Motor neuron (in vitro differentiated cells): ENCODE data around the gene LRP2BP. TPM values are rescaled to one million over a fixed set of nuclear protein-coding genes. Genes with fewer than 3 reads are reported as not detected.
"Not testable (repeated sequence)": the region's sequence is repeated elsewhere in the genome, so short reads cannot be mapped to it uniquely, and the experiment has no call there.

ENCODE experiments used
- ATAC-seq, 8 experiments: fragments of 200-7000 bp; cut with Tn5 transposase; replicated peaks in 6 of 8; 2 replicates each; pipeline ENCODE4 v1.8.0; 2021; ENCODE audit warnings: mild to moderate bottlenecking in 8 of 8, moderate library complexity in 8 of 8
- H3K27ac ChIP-seq, 2 donors: fragments of 250-450 bp; sonication (Bioruptor Pico); 2 replicates each; pipeline ENCODE4 v1.9.0; 2021; ENCODE audit warnings: antibody characterized with exemption in 2 of 2, mild to moderate bottlenecking in 2 of 2, moderate library complexity in 1 of 2
- H3K4me1 ChIP-seq, 2 donors: fragments of 250-450 bp; sonication (Bioruptor Pico); replicated peaks in 1 of 2; 2 replicates each; pipeline ENCODE4 v1.6.1; 2021; ENCODE audit warnings: antibody characterized with exemption in 2 of 2, mild to moderate bottlenecking in 2 of 2, moderate library complexity in 1 of 2
- H3K4me3 ChIP-seq, 5 donors: fragments of 250-450 bp; sonication (Bioruptor Pico); 2 replicates each; pipeline ENCODE4 v1.9.0; 2021; ENCODE audit warnings: antibody characterized with exemption in 5 of 5, mild to moderate bottlenecking in 5 of 5, moderate library complexity in 4 of 5
- WGBS, 10 experiments: fragments of 450-650 bp; shearing (Covaris generic); methylation state at CpG; one replicate each; pipeline ENCODE4 v1.0.0; 2022; 5-methylcytosine and 5-hydroxymethylcytosine counted together
- in situ Hi-C, 9 experiments: fragments of 400-800 bp; cut with MboI; loops; one replicate each; pipeline ENCODE4 v1.15.0; 2021; ENCODE audit warnings: low sequenced_read_pairs in 9 of 9, low pct_unique_long_range_greater_than_20kb in 2 of 9; ENCODE audit not compliant: unreplicated experiment in 9 of 9
- total RNA-seq, 8 experiments: library from RNA; unstranded; fragments of 300-600 nt; gene quantifications; 2 replicates each; pipeline versions ENCODE4 v1.2.3 to v1.2.4, GENCODE V29; 2022

Gene LRP2BP
- total RNA-seq, 8 experiments from 2014 or later, result 1.5 to 19.6 (median 7.4) TPM

DNA sequence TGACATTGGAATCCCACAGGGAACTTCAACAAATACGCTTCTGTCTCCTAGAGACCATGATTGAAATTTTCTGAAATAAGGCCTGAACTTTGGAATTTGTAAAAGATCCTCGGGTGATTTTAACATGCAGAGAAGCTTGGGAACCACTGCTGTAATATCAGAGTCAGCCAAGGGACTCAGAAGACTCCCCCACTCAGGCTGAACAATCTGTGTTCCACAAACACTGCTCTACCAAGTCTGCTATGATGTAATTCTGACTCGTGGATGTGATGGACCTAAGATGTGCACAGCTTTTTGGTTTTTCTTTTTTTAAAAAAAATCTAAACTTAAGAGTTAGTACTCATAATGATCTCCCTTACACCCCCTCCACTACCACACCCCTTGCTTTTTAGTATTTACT, 26.0 kb downstream of the LRP2BP start:
- in situ Hi-C loops, result no loop called here
- peaks cover 11 to 12% of the 10 kb centered on the region in 2 donors for H3K4me1 ChIP-seq
- WGBS, 10 experiments, result 50 to 85% (median 63%) methylated on average over 2 to 3 of the region's 3 CpGs; no CpG with 5 or more reads in 2 of the 10 experiments
- H3K27ac ChIP-seq, result no peak overlapping the region
- peak in 5 of 8 experiments; percentile 48 to 58 (median 54) for ATAC-seq
- H3K4me3 ChIP-seq, result no peak overlapping the region

DNA sequence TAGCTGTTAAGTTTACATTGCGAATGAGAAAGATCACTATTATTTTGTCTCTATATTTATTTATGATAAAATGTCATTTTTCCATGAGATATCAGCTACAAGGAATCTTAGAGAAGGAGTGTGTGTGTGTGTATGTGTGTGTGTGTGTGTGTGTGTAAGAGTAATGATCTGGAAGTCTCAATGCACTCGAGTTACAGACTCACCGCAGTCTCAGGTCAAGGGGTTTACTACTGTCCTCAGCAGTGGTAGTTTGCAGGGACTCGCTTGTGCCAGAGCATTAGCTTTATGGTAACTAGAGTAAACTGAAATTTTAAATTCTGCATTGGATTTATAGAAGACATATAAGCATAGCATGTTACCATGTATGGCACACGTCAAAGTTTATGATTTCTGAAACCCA, 30.8 kb downstream of the LRP2BP start:
- ATAC-seq, result no peak
- H3K27ac ChIP-seq, result no peak overlapping the region
- in situ Hi-C loops, result no loop called here
- 79 to 100% (median 86%) methylated on average over 1 to 5 of the region's 5 CpGs for WGBS, 10 experiments
- peaks cover 5 to 7% of the 10 kb centered on the region in 2 donors for H3K4me1 ChIP-seq
- H3K4me3 ChIP-seq, result no peak overlapping the region

DNA sequence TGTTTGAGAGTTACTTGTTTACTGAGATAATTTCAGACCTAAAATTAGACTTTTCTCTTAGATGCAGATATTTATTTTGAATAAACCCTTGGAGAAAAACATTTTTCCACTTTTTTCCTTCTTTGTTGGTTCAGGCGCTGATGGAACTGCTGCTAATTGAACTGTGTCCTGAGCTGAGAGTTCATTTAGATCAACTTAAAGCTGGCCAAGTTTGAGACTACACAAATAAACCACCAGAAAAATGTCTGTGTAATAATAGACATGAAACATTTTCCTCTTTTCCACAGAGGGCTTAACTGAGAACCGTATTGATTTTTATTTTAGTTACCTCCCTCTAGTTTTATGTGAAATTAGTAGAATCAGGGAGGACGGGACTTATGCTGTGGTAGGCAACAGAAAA, 32.5 kb downstream of the LRP2BP start:
- in situ Hi-C loops, result no loop called here
- H3K4me3 ChIP-seq, result no peak overlapping the region
- no peaks in the 10 kb centered on the region for H3K4me1 ChIP-seq
- 79 to 100% (median 94%) methylated on average over 1 to 3 of the region's 3 CpGs; no CpG with 5 or more reads in 1 of the 10 experiments for WGBS, 10 experiments
- no peak for ATAC-seq
- no peak overlapping the region for H3K27ac ChIP-seq

DNA sequence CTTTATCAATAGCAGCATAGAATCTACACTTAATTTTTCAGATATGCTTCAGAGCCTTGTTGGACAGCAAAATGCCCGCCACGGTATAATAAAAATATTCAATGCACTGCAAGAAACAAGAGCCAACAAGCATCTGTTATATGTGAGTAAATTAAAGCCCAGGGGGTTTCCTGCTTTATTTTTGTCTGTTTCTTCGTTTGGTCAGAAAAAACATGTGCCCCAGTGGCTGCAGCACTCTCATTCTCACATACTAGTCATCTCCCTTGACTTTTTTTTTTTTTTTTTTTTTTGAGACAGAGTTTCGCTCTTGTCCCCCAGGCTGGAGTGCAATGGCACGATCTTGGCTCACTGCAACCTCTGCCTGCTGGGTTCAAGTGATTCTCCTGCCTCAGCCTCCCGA, 33.2 kb downstream of the LRP2BP start:
- ATAC-seq, H3K4me1 ChIP-seq, H3K27ac ChIP-seq, in situ Hi-C loops, H3K4me3 ChIP-seq: not testable (repeated sequence)
- 74 to 100% (median 97%) methylated on average over 1 to 6 of the region's 6 CpGs; no CpG with 5 or more reads in 1 of the 10 experiments for WGBS, 10 experiments

DNA sequence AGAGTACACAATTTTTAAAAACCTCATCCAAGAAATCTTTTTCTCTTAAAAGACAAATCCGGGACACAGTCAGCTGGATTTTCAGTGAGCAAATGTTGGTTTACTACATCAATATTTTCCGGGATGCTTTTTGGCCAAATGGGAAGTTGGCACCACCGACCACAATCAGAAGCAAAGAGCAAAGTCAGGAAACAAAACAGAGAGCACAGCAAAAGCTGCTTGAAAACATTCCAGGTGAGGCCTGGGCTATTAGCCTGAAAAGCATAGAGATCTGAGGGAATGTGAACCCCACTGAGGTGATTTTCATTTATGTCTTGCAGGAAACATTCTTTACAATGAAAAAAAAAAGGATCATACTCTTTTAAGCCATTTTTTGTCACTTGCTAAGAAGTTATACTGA, 33.9 kb downstream of the LRP2BP start:
- 77 to 100% (median 90%) methylated on average over 1 to 3 of the region's 3 CpGs; no CpG with 5 or more reads in 1 of the 10 experiments for WGBS, 10 experiments
- in situ Hi-C loops, result no loop called here
- no peak for ATAC-seq
- Histone ChIP-seq H3K27ac (no peak overlapping the region), H3K4me1 (no peaks in the 10 kb centered on the region), H3K4me3 (no peak overlapping the region)

DNA sequence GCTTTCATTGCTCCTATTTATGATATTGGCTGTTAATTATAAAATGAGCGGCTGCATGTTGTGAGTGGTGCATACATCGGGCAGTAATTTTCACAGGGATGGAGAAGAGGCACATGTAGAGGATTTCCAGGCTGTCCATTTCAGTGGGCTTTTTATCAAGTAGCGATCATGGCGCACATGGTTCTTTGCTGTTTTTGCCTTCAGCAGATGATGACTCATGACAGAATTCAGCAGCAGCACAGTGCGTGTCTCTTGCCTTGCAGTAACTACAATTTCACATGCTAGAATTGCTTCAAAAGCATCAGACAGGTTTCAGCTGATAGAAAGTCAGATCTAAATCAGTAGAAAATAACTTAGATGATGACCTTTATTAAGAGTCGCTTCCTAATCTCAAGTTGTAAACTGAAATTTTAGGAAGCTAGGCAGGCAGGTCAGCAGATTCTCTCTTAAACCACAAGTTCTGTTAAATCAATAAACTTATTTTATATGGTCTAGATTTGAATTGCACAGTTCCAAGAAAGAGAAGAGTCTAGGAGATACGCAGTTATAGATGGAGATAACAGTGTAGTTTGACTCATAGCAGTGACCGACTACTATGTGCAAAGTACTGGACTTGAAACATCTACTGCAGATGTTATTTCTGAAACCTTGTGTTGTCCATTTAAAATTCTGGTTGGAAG, 35.8 kb downstream of the LRP2BP start:
- 80 to 100% (median 98%) methylated on average over 3 to 8 of the region's 8 CpGs for WGBS, 10 experiments
- H3K27ac ChIP-seq, result no peak overlapping the region
- ATAC-seq, result peak in 5 of 8 experiments; percentile 61 to 83 (median 75)
- H3K4me1 ChIP-seq, result no peaks in the 10 kb centered on the region
- in situ Hi-C loops, result no loop called here
- no peak overlapping the region for H3K4me3 ChIP-seq

DNA sequence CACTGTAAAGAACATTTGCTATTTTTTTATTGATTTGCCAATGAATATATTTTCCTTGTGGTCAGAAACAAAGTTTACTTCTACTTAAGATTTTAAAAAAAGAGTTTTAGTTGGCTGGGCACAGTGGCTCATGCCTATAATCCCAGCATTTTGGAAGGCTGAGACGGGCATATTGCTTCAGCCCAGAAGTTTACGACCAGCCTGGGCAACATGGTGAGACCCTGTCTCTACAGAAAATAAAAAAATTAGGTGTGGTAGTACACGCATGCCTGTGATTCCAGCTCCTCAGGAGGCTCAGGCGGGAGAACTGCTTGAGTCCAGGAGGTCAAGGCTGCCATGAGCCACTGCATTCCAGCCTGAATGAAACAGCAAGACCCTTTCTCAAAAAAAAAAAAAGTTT, 36.8 kb downstream of the LRP2BP start:
- H3K4me3 ChIP-seq, result no peak overlapping the region
- 92 to 100% (median 100%) methylated on average over 1 to 4 of the region's 4 CpGs; no CpG with 5 or more reads in 1 of the 10 experiments for WGBS, 10 experiments
- H3K4me1 ChIP-seq, result no peaks in the 10 kb centered on the region
- no peak for ATAC-seq
- in situ Hi-C loops, result no loop called here
- H3K27ac ChIP-seq, result no peak overlapping the region

DNA sequence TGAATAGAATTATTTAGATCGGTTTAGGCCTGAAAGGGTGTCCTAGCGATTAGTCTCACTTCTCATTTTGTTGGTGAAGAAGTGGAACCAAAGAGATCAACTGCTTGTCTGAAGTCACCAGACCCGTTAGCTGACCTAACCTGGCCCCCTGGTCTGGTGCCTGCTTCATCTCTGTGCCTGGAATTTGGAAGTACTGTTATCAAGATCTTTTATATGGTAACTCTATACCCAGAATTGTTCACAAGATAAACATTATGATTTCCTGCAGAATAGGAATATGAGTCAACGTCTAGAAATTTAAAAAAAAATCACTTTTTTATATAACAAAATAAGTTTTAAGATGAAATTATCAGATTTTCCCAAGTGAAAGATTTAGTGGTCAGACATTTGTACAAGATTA, 37.2 kb downstream of the LRP2BP start:
- 17 to 100% (median 93%) methylated on average over 1 to 4 of the region's 4 CpGs; no CpG with 5 or more reads in 1 of the 10 experiments for WGBS, 10 experiments
- Histone ChIP-seq H3K27ac (no peak overlapping the region), H3K4me1 (no peaks in the 10 kb centered on the region), H3K4me3 (no peak overlapping the region)
- ATAC-seq, result no peak
- in situ Hi-C loops, result no loop called here

DNA sequence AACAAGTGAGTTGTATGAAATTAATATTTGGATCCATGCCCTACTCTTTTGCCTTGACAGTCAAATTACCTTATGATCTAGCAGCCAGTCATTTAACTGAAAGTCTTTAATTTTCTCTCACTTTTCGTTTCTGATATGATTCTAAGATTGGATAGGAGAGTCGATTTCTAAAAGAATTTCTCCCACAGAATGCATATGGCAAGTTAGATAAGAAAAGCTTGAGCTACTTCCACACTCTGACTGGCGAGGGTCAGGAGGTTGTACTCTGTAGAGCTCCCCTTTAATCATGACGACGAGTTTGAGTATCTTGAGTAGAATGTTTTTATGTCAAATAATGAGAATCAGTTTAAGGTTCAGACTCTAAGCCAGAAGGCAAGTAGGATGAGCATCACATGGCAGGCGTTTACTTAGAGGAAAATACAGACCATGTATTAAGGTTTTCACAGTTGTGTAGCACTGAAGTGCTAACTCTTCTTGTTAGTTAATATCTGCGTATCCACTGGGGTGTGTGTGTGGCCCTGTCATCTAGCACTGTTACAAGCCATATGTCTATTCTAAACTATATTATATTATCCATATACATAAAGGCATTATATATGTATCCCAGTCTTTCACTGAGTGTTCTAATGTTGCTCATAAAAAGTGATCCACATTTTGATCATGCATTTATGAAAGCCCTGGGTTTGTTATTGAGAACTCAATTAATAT, 37.8 kb downstream of the LRP2BP start:
- no peaks in the 10 kb centered on the region for H3K4me1 ChIP-seq

DNA sequence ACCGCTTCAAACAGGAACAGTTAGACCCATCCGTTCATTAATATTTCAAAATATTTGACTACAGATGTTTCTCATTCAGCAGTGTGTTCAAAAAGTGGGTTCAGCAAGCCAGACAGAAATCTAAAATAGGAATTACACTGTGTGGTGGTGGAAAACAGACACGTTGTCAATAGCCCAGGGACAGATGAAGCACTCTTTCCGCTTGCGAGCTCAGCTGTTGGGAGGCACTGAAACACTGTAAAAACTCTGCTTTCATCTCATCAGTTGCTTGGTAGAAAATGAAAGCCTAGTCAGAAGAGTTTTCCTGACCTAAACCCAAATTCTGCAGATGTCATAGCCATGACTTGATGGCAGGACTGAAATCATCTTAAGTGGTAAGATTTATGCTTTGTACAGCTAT, 38.5 kb downstream of the LRP2BP start:
- Histone ChIP-seq H3K27ac (no peak overlapping the region), H3K4me1 (no peaks in the 10 kb centered on the region), H3K4me3 (no peak overlapping the region)
- ATAC-seq, result no peak
- in situ Hi-C loops, result no loop called here
- 24 to 100% (median 92%) methylated on average over 2 to 5 of the region's 5 CpGs; no CpG with 5 or more reads in 2 of the 10 experiments for whole genome bisulfite sequencing, 10 experiments

More for the DNA sequence above, 37.8 kb downstream of the LRP2BP start:
- no peak overlapping the region for H3K4me3 ChIP-seq
- in situ Hi-C loops, result no loop called here
- WGBS, 10 experiments, result 40 to 90% (median 84%) methylated on average over 1 to 7 of the region's 7 CpGs
- H3K27ac ChIP-seq, result no peak overlapping the region
- no peak for ATAC-seq

DNA sequence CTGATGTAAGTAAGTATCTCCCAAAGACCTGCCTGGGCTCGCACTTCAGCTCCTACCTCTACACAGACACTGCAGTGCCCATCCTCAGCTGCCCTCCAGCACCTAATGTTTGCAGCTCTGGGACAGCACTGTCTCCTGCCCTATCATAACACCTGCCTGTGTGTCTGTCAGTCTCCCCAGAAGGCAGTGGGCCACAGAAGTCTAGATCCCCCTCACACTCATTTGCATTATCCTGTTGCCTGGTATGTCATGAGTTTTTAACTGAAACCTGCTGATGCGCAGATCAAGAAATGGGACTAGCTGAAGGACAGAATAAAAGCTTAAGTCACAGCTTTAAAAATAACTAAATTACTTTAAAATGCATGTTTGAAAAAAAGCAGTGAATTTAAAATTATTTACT, 43.0 kb downstream of the LRP2BP start:
- no peak overlapping the region for H3K4me3 ChIP-seq
- H3K4me1 ChIP-seq, result no peaks in the 10 kb centered on the region
- no peak for ATAC-seq
- no peak overlapping the region for H3K27ac ChIP-seq
- in situ Hi-C loops, result no loop called here
- 80 to 100% (median 100%) methylated on average over 1 to 2 of the region's 2 CpGs; no CpG with 5 or more reads in 2 of the 10 experiments for WGBS, 10 experiments

DNA sequence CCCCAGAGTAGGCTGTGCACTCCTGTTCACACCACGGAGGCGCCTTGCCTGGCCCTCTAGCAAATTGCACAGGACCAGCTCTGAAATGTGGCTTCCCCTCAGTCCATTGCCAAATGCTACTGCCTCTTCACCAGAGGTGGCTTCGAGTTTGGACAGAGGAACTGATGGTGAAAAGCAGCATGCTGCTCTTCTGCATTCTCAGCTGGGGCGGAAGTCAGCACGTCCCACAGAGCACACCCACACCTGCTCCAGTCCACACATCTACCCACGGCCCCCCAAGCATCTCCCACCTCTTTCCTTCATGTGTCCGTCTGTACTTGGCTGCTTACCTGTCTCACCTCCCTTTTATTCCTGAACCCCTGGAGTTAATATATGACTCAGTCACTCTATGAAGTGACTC, 43.5 kb downstream of the LRP2BP start:
- ATAC-seq, result no peak
- in situ Hi-C loops, result no loop called here
- 96 to 100% (median 100%) methylated on average over 1 to 4 of the region's 7 CpGs; no CpG with 5 or more reads in 6 of the 10 experiments for WGBS, 10 experiments

DNA sequence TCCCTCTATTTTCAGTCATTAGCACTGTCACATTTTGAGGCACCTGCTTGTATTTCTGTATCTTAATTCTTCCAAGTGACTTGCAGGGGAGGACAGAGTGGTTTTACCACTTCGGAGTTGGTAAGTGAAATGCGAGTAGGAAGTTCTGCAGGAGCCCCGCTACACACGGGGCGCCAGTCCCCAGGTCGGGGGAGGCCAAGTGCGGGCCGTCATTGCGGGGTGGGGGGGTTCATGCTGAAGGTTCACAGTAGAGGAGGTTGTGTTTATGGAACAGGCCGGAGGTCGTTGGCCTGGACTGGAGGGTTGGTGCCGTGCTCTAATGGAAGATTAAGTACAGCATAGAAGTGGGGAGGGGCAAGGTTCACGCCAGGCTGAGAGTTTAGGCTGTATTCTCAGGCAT, 44.0 kb downstream of the LRP2BP start:
- no peaks in the 10 kb centered on the region for H3K4me1 ChIP-seq
- no peak for ATAC-seq
- H3K4me3 ChIP-seq, result no peak overlapping the region
- H3K27ac ChIP-seq, result no peak overlapping the region
- in situ Hi-C loops, result no loop called here
- 80% methylated on average over 2 of the region's 13 CpGs; no CpG with 5 or more reads in 9 of the 10 experiments for WGBS, 10 experiments

More for the DNA sequence above, 43.5 kb downstream of the LRP2BP start:
- H3K4me1 ChIP-seq, result no peaks in the 10 kb centered on the region
- no peak overlapping the region for H3K27ac ChIP-seq
- no peak overlapping the region for H3K4me3 ChIP-seq
